PC-3 (cell line): ENCODE results near the gene GAB3. TPM values are rescaled to one million over a fixed set of nuclear protein-coding genes. Genes with fewer than 3 reads are reported as not detected.
"Not testable (repeated sequence)": the region's sequence is repeated elsewhere in the genome, so short reads cannot be mapped to it uniquely, and the experiment has no call there.

ENCODE experiments used
- ATAC-seq: fragments of 200-7000 bp; cut with Tn5 transposase; 2 replicates; pipeline ENCODE4 v1.9.1; 2020; ENCODE audit warnings: mild to moderate bottlenecking, moderate library complexity
- BruUV-seq: library from RNA; stranded (reverse); fragments of 400-500 nt; replicated peaks from 2 replicates; lab custom pipeline; 2021; lab: Mats Ljungman, UMichigan
- CTCF ChIA-PET: fragments of 300-600 bp; sonication (Branson Sonifier 250); formaldehyde crosslinking; loops from one replicate; lab custom pipeline; 2022; ENCODE audit warnings: antibody characterized with exemption; lab: Charles Lee
- POLR2A ChIA-PET: fragments of 300-600 bp; sonication (Branson Sonifier 250); formaldehyde crosslinking; loops from one replicate; lab custom pipeline; 2022; ENCODE audit warnings: antibody characterized with exemption; ENCODE audit not compliant: unreplicated experiment; lab: Charles Lee
- DNase-seq: peaks from one replicate; pipeline ENCODE4 v3.0.0-alpha.2; 2015
- H2AFZ ChIP-seq: fragments of 300-600 bp; sonication (generic); 2 replicates; pipeline ENCODE4 v1.6.0; 2016; ENCODE audit warnings: antibody characterized with exemption, low read length
- H3F3A ChIP-seq: fragments of 300-600 bp; sonication (generic); one replicate; pipeline ENCODE4 v1.6.0; 2017; ENCODE audit warnings: antibody characterized with exemption, low read length, control low read depth, mild to moderate bottlenecking; ENCODE audit not compliant: unreplicated experiment
- H3K27ac ChIP-seq: fragments of 300-600 bp; sonication (generic); 2 replicates; pipeline ENCODE4 v1.5.1; 2016; ENCODE audit warnings: mild to moderate bottlenecking, low read length
- H3K27me3 ChIP-seq: fragments of 300-600 bp; sonication (generic); 2 replicates; pipeline ENCODE4 v1.6.1; 2016; ENCODE audit warnings: low read length, mixed read lengths
- H3K36me3 ChIP-seq: fragments of 300-600 bp; sonication (generic); 2 replicates; pipeline ENCODE4 v1.6.1; 2016; ENCODE audit warnings: low read depth, mixed run types, low read length, mixed read lengths
- H3K4me1 ChIP-seq: fragments of 300-600 bp; sonication (generic); 2 replicates; pipeline ENCODE4 v1.5.1; 2016; ENCODE audit warnings: low read length; ENCODE audit not compliant: insufficient read depth
- H3K4me2 ChIP-seq: fragments of 300-600 bp; sonication (generic); 2 replicates; pipeline ENCODE4 v1.6.0; 2016; ENCODE audit warnings: low read length
- H3K4me3 ChIP-seq: fragments of 300-600 bp; sonication (generic); 2 replicates; pipeline ENCODE4 v1.5.1; 2016; ENCODE audit warnings: mild to moderate bottlenecking, low read length, mixed read lengths
- H3K79me2 ChIP-seq: fragments of 300-600 bp; sonication (generic); 2 replicates; pipeline ENCODE4 v1.6.1; 2017; ENCODE audit warnings: low read length, mixed read lengths
- H3K9ac ChIP-seq: fragments of 300-600 bp; sonication (generic); 2 replicates; pipeline ENCODE4 v1.6.0; 2016; ENCODE audit warnings: mild to moderate bottlenecking, low read length
- H3K9me2 ChIP-seq: fragments of 300-600 bp; sonication (generic); replicated peaks from 2 replicates; pipeline ENCODE4 v1.6.1; 2016; ENCODE audit warnings: mixed run types, low read length, mixed read lengths
- H3K9me3 ChIP-seq: fragments of 300-600 bp; sonication (generic); 2 replicates; pipeline ENCODE4 v1.6.1; 2016; ENCODE audit warnings: low read length, mixed read lengths
- H4K20me1 ChIP-seq: fragments of 300-600 bp; sonication (generic); 2 replicates; pipeline ENCODE4 v1.6.1; 2016; ENCODE audit warnings: low read length, mixed read lengths
- EZH2 ChIP-seq: fragments of 300-600 bp; sonication (generic); IDR thresholded peaks from one replicate; pipeline ENCODE4 v1.6.1; 2017; ENCODE audit warnings: antibody characterized with exemption, mild to moderate bottlenecking, low read length; ENCODE audit not compliant: unreplicated experiment
- EZH2phosphoT487 ChIP-seq: fragments of 300-600 bp; sonication (generic); IDR thresholded peaks from 2 replicates; pipeline ENCODE4 v1.6.1; 2018; ENCODE audit warnings: mild to moderate bottlenecking, antibody characterized with exemption, low read length, borderline replicate concordance
- intact Hi-C: fragments of 100-400 bp; cut with micrococcal nuclease; formaldehyde crosslinking; loops from 2 replicates; pipeline ENCODE4 v1.9.0; 2023
- total RNA-seq: library from RNA; depleted of rRNA; stranded (reverse); fragments of >200 nt; gene quantifications from 2 replicates; pipeline ENCODE4 v1.2.3, GENCODE V29; 2014
- TF ChIP-seq, protein P1 (sequence below): fragments of 300-600 bp; sonication (generic); conservative IDR thresholded peaks from 2 replicates; pipeline ENCODE4 v1.5.1; 2017; ENCODE audit warnings: antibody characterized with exemption, low read depth, mild to moderate bottlenecking, low read length

Gene GAB3
- total RNA-seq, 1 experiment from 2014 or later, result 3.1 TPM

DNA sequence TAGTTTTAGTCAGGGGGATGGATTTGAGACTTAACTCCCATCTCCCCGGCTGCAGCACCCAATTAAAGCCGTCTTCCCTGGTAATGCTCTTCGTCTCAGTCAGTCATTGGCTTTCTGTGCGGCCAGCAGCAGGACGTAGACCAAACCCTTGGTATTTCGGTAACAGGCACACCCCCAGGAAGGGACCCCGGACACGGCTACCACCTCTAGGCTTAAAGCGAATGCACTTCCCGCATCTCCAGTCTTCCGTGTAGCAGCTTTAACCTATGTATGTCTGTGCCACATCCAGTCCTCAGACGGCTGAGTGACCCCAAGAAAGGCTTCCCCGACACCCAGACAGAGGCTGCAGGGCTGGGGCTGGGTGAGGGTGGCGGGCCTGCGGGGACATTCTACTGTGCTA is 96.0 kb downstream of the GAB3 start:
- Histone ChIP-seq H3K79me2 (no peaks in the 10 kb centered on the region), H3K4me2 (no peak overlapping the region), H3K9me2 (no peaks in the 10 kb centered on the region), H3K9me3 (no peaks in the 10 kb centered on the region), H3F3A (no peaks in the 10 kb centered on the region), H3K36me3 (no peaks in the 10 kb centered on the region), H4K20me1 (no peaks in the 10 kb centered on the region), H3K27ac (no peak overlapping the region), H2AFZ (no peak overlapping the region), H3K4me1 (no peaks in the 10 kb centered on the region), H3K27me3 (no peaks in the 10 kb centered on the region), H3K9ac (no peak overlapping the region), H3K4me3 (no peak overlapping the region)
- ChIA-PET POLR2A (no interaction called here), CTCF (no interaction called here)
- no TSS peak for BruUV-seq
- intact Hi-C loops, result no loop called here
- DNase-seq, result no peak
- TF ChIP-seq EZH2phosphoT487 (no peak), EZH2 (no peak)
- TF ChIP-seq, protein P1, sequence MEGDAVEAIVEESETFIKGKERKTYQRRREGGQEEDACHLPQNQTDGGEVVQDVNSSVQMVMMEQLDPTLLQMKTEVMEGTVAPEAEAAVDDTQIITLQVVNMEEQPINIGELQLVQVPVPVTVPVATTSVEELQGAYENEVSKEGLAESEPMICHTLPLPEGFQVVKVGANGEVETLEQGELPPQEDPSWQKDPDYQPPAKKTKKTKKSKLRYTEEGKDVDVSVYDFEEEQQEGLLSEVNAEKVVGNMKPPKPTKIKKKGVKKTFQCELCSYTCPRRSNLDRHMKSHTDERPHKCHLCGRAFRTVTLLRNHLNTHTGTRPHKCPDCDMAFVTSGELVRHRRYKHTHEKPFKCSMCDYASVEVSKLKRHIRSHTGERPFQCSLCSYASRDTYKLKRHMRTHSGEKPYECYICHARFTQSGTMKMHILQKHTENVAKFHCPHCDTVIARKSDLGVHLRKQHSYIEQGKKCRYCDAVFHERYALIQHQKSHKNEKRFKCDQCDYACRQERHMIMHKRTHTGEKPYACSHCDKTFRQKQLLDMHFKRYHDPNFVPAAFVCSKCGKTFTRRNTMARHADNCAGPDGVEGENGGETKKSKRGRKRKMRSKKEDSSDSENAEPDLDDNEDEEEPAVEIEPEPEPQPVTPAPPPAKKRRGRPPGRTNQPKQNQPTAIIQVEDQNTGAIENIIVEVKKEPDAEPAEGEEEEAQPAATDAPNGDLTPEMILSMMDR, result no peak
- no peak for ATAC-seq

DNA sequence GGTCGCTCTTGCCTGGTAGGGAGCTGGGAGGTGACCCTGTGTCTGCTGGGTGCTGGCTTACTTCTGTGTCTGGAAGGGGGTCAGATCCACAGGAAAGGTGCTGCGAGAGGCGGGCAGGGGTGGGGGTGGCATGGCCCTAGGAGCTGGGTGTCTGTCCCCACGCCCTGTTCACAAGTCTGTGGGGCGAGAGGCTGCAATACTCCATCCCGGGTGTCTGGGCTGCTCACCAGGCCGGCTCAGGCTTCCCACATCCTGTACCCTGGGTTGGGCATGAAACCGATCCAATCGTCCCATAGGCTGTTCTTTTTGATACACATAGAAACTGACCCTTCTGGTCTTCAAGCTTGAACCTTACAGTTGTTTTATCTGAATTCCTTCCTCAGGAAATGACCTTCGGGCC is 96.5 kb downstream of the GAB3 start:
- H3F3A ChIP-seq, result no peaks in the 10 kb centered on the region
- H3K4me2 ChIP-seq, result no peak overlapping the region
- BruUV-seq, result no TSS peak
- H3K9me2 ChIP-seq, result no peaks in the 10 kb centered on the region
- no peak for ATAC-seq
- H4K20me1 ChIP-seq, result no peaks in the 10 kb centered on the region
- no peak overlapping the region for H3K27ac ChIP-seq
- ChIA-PET POLR2A (no interaction called here), CTCF (no interaction called here)
- no peak for TF ChIP-seq EZH2phosphoT487
- TF ChIP-seq EZH2, result no peak
- TF ChIP-seq, protein P1, result no peak
- no peaks in the 10 kb centered on the region for H3K9me3 ChIP-seq
- H3K27me3 ChIP-seq, result no peaks in the 10 kb centered on the region
- H3K79me2 ChIP-seq, result no peaks in the 10 kb centered on the region
- no peak overlapping the region for H3K4me3 ChIP-seq
- intact Hi-C loops, result no loop called here
- no peak overlapping the region for H3K9ac ChIP-seq
- no peaks in the 10 kb centered on the region for H3K4me1 ChIP-seq
- H2AFZ ChIP-seq, result no peak overlapping the region
- H3K36me3 ChIP-seq, result no peaks in the 10 kb centered on the region
- DNase-seq, result no peak

DNA sequence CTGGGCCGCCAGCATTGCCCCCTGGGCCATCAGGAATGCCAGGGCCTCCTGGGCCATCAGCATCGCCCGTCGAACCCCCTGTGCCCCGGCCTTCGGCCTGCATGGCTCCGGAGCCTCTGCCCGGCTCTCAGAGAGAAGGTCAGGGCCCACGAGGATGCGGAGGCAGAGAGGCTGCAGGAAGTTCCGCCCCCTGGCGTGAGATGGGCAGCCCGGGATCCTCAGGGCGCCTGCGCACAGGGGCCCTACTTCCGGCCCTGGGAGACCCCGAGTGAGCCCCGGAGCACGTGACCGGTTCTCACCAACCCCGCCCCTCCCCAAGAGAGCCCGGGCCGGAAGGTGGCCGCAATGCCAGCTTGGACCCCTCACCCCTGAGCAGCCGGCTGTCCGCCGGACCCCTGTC is 97.5 kb downstream of the GAB3 start, which contains the start of gene CTAG2:
CTAG2 (minus strand) TSS at position 167 of the 400 bp plus-strand sequence; CDS start at position 103, 64 bp downstream.
- ATAC-seq, H3F3A ChIP-seq, H4K20me1 ChIP-seq, CTCF ChIA-PET, H2AFZ ChIP-seq, H3K36me3 ChIP-seq, intact Hi-C loops, H3K9me2 ChIP-seq, DNase-seq, H3K27me3 ChIP-seq, H3K27ac ChIP-seq, H3K4me1 ChIP-seq, H3K9ac ChIP-seq, POLR2A ChIA-PET, H3K4me2 ChIP-seq, H3K4me3 ChIP-seq, H3K9me3 ChIP-seq, H3K79me2 ChIP-seq, BruUV-seq: not testable (repeated sequence)
